Activated T-helper 1 cell treated with anti-CD3 and anti-CD28 coated beads, Interleukin-12 subunit alpha, Interleukin-12 subunit beta, Interleukin-2, Interleukin-4 antibody, amounts not matched to agents 30 ng/mL and 10 ng/mL and 1 ng/mL, durations not matched to agents 14 hours and 24 hours and 36 hours (primary cell): Measurements from ENCODE around the gene SLC1A2. TPM values are rescaled to one million over a fixed set of nuclear protein-coding genes. Genes with fewer than 3 reads are reported as not detected.
"Not testable (repeated sequence)": the region's sequence is repeated elsewhere in the genome, so short reads cannot be mapped to it uniquely, and the experiment has no call there.

Experiments used
- DNase-seq: peaks from one replicate; pipeline ENCODE4 v3.0.0; 2021; ENCODE audit warnings: low spot score
- H3K27ac Mint-ChIP-seq: one replicate; pipeline ENCODE4 v1.8.0; 2021; ENCODE audit warnings: mild to moderate bottlenecking, mixed read lengths
- H3K27me3 Mint-ChIP-seq: one replicate; pipeline ENCODE4 v1.8.0; 2022; ENCODE audit warnings: mild to moderate bottlenecking, moderate library complexity, mixed read lengths; ENCODE audit not compliant: insufficient read depth
- H3K36me3 Mint-ChIP-seq: one replicate; pipeline ENCODE4 v1.8.0; 2021; ENCODE audit warnings: low read depth, mixed read lengths
- H3K4me1 Mint-ChIP-seq: one replicate; pipeline ENCODE4 v1.8.0; 2021; ENCODE audit warnings: low read depth, mixed read lengths
- H3K4me3 Mint-ChIP-seq: one replicate; pipeline ENCODE4 v1.8.0; 2021; ENCODE audit warnings: mild to moderate bottlenecking, moderate library complexity, mixed read lengths
- H3K9me3 Mint-ChIP-seq: one replicate; pipeline ENCODE4 v1.8.0; 2021; ENCODE audit warnings: mixed read lengths
- intact Hi-C: fragments of 100-400 bp; cut with micrococcal nuclease; formaldehyde crosslinking; loops from one replicate; pipeline ENCODE4 v1.15.1; 2024
- total RNA-seq: library from RNA; stranded (reverse); gene quantifications from 2 replicates; pipeline ENCODE4 v1.2.3, GENCODE V29; 2022

The SLC1A2 gene
- total RNA-seq, 1 donor from 2014 or later, result not detected

DNA sequence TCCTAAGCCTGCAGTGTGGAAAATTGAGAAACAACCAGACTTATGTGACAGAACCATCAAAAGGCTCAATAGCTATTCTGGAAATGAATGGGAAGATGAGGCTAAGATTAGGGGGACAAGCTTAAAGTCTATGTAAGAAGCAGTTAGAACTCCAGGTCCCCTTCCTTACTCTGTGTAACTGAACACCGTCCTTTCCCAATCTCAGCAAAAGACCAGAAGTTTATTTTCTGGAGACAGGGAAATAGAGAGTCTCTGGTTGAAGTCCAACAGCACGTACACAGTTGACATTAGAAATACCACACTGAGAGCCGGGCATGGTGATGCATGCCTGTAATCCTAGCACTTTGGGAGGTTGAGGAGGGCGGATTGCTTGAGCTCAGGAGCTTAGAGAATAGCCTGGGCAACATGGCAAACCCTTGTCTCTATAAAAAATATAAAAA is 186.4 kb downstream of the SLC1A2 start:
- no peak overlapping the region for H3K4me3 Mint-ChIP-seq
- H3K27ac Mint-ChIP-seq, result no peak overlapping the region
- peaks cover 68% of the 10 kb centered on the region for H3K4me1 Mint-ChIP-seq
- peaks cover 67% of the 10 kb centered on the region for H3K36me3 Mint-ChIP-seq
- DNase-seq, result no peak
- intact Hi-C loops, result no loop called here
- H3K9me3 Mint-ChIP-seq, result peaks cover 13% of the 10 kb centered on the region
- H3K27me3 Mint-ChIP-seq, result no peaks in the 10 kb centered on the region

DNA sequence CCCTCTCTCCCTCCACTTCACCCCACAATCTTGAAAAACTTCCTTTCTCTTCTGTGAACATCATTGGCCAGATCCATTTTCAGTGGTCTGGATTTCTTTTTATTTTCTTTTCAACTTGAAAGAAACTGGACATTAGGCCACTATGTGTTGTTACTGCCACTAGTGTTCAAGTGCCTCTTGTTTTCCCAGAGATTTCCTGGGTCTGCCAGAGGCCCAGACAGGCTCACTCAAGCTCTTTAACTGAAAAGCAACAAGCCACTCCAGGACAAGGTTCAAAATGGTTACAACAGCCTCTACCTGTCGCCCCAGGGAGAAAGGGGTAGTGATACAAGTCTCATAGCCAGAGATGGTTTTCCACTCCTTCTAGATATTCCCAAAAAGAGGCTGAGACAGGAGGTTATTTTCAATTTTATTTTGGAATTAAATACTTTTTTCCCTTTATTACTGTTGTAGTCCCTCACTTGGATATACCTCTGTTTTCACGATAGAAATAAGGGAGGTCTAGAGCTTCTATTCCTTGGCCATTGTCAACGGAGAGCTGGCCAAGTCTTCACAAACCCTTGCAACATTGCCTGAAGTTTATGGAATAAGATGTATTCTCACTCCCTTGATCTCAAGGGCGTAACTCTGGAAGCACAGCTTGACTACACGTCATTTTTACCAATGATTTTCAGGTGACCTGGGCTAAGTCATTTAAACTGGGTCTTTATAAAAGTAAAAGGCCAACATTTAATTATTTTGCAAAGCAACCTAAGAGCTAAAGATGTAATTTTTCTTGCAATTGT is 188.1 kb downstream of the SLC1A2 start:
- H3K27me3 Mint-ChIP-seq, result no peaks in the 10 kb centered on the region
- intact Hi-C loops, result no loop called here
- DNase-seq, result no peak
- H3K27ac Mint-ChIP-seq, result no peak overlapping the region
- no peak overlapping the region for H3K4me3 Mint-ChIP-seq
- peaks cover 59% of the 10 kb centered on the region for H3K4me1 Mint-ChIP-seq
- H3K36me3 Mint-ChIP-seq, result peaks cover 77% of the 10 kb centered on the region
- H3K9me3 Mint-ChIP-seq, result peaks cover 12% of the 10 kb centered on the region

DNA sequence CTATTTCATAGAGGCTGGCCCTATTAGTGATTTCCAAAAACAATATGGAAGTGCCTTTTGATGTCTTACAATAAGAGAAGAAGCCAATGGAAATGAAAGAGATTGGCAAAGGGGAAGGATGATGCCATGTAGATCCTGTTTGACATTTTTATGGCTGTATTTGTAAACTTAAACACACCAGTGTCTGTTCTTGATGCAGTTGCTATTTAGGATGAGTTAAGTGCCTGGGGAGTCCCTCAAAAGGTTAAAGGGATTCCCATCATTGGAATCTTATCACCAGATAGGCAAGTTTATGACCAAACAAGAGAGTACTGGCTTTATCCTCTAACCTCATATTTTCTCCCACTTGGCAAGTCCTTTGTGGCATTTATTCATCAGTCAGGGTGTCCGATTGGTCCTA is 189.0 kb downstream of the SLC1A2 start:
- peaks cover 50% of the 10 kb centered on the region for H3K4me1 Mint-ChIP-seq
- H3K27me3 Mint-ChIP-seq, result no peaks in the 10 kb centered on the region
- H3K36me3 Mint-ChIP-seq, result peaks cover 82% of the 10 kb centered on the region
- DNase-seq, result no peak
- peaks cover 11% of the 10 kb centered on the region for H3K9me3 Mint-ChIP-seq
- intact Hi-C loops, result no loop called here
- no peak overlapping the region for H3K4me3 Mint-ChIP-seq
- H3K27ac Mint-ChIP-seq, result no peak overlapping the region

DNA sequence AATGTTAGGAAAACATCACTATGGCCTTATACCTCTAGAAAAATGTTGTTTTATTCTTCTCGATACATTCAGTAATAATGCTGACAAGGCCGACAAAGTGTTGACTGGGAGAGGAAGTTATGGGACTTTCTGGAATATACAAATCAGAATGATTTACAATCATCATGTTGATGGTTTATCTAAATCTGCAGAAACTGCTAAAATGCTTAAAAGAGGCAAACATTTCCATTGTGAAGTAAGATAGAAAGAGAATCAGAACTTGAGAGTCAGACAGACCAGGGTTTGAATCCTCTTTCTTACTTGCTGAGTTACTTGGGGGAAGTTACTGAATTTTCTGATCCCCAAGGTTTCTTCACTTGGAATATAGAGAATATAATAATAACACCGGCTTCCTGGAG is 191.0 kb downstream of the SLC1A2 start:
- DNase-seq, result no peak
- peaks cover 30% of the 10 kb centered on the region for H3K4me1 Mint-ChIP-seq
- H3K9me3 Mint-ChIP-seq, result no peaks in the 10 kb centered on the region
- no peak overlapping the region for H3K27ac Mint-ChIP-seq
- H3K4me3 Mint-ChIP-seq, result no peak overlapping the region
- peaks cover 82% of the 10 kb centered on the region for H3K36me3 Mint-ChIP-seq
- no peaks in the 10 kb centered on the region for H3K27me3 Mint-ChIP-seq
- intact Hi-C loops, result no loop called here

DNA sequence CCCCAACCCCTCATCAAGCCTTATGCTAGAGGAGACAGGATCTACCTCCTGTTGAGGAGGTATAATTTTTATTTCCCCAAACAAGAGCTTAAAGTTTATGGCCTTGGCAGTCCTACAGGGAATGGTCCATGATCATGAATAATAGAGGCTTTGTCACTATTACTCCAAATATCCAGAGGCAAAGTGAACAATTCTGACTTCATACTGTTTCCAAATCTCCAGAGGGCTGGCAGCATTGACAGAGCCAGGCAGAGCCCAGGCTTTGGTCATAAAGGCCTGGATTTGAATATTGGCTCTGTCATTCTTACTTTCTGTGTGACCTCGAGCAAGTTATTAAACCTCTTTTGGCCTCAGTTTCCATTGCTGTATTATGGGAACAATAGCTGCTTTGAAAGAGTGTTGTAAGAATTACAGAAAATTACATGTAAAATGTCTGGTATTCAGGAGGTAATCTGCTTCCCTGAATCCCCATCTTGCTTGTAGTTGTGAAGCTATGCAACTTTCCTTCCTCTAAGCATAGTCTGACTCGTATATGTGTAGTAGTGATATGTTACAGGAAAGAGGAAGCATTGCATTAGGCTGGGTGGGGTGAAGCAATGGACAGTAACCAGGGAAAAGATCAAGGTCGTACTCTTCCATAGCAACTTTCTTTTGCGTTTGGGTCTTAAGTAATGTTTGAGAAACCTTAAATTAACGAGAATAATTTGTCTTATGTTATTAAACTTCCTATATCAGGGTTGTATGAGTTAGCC is 191.6 kb downstream of the SLC1A2 start:
- H3K27me3 Mint-ChIP-seq, result no peaks in the 10 kb centered on the region
- no peak overlapping the region for H3K27ac Mint-ChIP-seq
- no peaks in the 10 kb centered on the region for H3K9me3 Mint-ChIP-seq
- peaks cover 25% of the 10 kb centered on the region for H3K4me1 Mint-ChIP-seq
- no peak overlapping the region for H3K4me3 Mint-ChIP-seq
- peaks cover 83% of the 10 kb centered on the region for H3K36me3 Mint-ChIP-seq
- no peak for DNase-seq
- intact Hi-C loops, result no loop called here

DNA sequence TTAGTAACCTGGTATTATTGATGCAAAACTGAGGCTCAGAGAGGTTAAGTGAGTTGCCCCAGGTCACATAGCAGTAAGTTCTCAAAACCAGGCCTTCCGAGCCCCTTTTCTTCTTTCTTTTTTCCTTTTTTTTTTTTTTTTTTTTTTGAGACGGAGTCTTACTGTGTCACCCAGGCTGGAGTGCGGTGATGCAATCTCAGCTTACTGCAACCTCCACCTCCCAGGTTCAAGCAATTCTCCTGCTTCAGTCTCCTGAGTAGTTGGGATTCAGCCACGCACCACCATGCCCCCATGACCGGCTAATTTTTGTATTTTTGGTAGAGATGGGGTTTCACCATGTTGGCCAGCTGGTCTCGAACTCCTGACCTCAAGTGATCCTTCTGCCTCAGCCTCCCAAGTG is 192.6 kb downstream of the SLC1A2 start:
- not testable (repeated sequence) for DNase-seq, H3K9me3 Mint-ChIP-seq, H3K4me3 Mint-ChIP-seq, H3K27me3 Mint-ChIP-seq, H3K27ac Mint-ChIP-seq
- Mint-ChIP-seq H3K4me1 (peaks cover 15% of the 10 kb centered on the region), H3K36me3 (peaks cover 81% of the 10 kb centered on the region)
- intact Hi-C loops, result loop anchor here (1.0 kb wide), 1 partner anchor 9 kb away; no protein-coding TSS in a partner anchor

DNA sequence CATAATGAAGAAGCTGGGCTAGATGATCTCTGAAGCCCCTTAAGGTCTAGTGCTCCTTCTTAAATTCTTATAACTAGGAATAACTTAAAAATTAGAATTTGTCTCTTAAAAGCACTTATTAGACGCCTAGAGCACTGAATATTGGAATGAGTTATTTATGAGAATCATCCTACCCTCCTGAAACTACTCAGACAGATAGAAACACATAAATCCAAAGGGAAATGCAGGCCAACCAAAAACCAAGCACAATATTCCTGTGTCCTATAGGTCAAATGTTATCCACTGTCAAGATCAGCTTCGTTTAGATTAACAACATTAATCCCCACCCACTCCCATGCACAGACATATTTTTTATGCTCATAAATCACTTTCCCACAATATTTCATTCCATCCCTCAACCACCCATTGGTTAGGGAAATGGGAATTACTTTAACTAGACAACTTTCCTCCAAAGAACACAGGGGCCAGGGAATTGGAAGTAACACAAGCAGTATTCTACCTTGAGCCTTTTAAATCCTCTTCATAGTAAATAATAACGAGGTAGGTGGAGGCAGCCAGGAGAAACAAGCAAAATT is 193.3 kb downstream of the SLC1A2 start:
- H3K27ac Mint-ChIP-seq, result no peak overlapping the region
- peaks cover 80% of the 10 kb centered on the region for H3K36me3 Mint-ChIP-seq
- intact Hi-C loops, result loop anchor here (1.0 kb wide), 1 partner anchor 9 kb away; no protein-coding TSS in a partner anchor
- DNase-seq, result no peak
- no peak overlapping the region for H3K4me3 Mint-ChIP-seq
- no peaks in the 10 kb centered on the region for H3K27me3 Mint-ChIP-seq
- H3K4me1 Mint-ChIP-seq, result peaks cover 12% of the 10 kb centered on the region
- no peaks in the 10 kb centered on the region for H3K9me3 Mint-ChIP-seq

DNA sequence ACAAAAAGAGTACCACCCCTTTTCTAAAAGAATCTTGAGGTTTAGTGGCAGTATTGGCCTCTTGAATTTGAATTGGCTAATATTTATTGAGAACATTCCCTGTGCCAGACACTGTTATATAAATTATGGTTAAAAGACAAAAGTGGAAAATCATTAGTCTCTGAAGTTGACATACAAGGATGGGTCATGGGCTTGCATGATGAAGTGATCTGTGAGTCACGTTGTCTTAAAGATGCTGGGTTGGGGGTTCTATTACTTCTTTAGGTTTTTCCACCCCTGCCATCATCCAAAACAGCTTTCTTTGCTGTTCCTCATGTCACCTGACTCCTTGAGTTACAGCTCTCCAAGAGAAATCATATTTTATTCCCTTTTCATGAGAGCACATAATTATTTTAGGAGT is 195.4 kb downstream of the SLC1A2 start:
- intact Hi-C loops, result loop anchor here (2.0 kb wide), 1 partner anchor 15 kb away; no protein-coding TSS in a partner anchor
- no peak overlapping the region for H3K27ac Mint-ChIP-seq
- peaks cover 12% of the 10 kb centered on the region for H3K4me1 Mint-ChIP-seq

DNA sequence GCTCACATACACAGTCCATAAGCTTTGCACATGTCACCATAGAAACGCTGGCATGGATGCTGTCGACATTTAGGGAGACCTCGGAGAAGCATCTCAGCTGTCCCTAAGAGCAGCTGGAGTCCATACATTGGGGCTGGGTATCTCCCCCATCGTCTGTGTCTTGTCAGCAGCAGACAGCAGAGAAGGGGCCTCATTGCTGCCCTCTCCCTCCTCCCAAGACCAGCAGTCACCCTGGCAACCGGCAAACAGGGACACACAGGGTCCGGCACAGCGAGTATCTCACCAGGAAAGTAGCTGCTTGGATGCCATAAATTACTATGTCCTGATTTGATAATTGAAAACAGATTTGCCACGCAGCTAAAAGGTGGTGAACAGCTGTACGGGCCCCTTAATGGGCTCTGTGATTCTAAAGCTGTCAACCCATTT is 196.0 kb downstream of the SLC1A2 start:
- H3K4me3 Mint-ChIP-seq, result no peak overlapping the region

More for the DNA sequence above, 195.4 kb downstream of the SLC1A2 start:
- Mint-ChIP-seq H3K9me3 (no peaks in the 10 kb centered on the region), H3K36me3 (peaks cover 77% of the 10 kb centered on the region), H3K4me3 (no peak overlapping the region), H3K27me3 (no peaks in the 10 kb centered on the region)
- no peak for DNase-seq

DNA sequence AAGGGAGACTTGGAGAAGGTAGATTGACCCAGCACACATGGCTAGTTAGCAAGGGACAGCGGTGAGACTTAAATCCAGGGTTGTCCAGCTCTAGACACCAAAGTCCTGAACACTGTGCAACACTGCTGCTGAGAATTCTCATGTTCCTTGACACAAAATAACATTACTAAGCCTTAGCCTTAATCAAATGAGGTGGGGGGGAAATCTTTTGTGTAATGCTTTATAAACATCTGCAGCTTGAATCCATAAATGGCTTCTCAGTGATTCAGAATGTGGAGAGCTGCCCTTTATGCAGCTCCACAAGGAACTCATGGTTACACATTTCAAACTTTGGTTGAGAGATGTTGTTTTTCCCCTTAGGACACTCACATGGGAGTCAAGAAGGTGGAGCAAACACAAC is 200.4 kb downstream of the SLC1A2 start:
- DNase-seq, result no peak
- no peak overlapping the region for H3K27ac Mint-ChIP-seq
- H3K27me3 Mint-ChIP-seq, result no peaks in the 10 kb centered on the region
- intact Hi-C loops, result loop anchor here (5.0 kb wide), 1 partner anchor 173 kb away; no protein-coding TSS in a partner anchor
- H3K9me3 Mint-ChIP-seq, result no peaks in the 10 kb centered on the region
- no peak overlapping the region for H3K4me3 Mint-ChIP-seq
- peaks cover 82% of the 10 kb centered on the region for H3K36me3 Mint-ChIP-seq
- peaks cover 34% of the 10 kb centered on the region for H3K4me1 Mint-ChIP-seq

More for the DNA sequence above, 196.0 kb downstream of the SLC1A2 start:
- H3K36me3 Mint-ChIP-seq, result peaks cover 77% of the 10 kb centered on the region
- intact Hi-C loops, result loop anchor here (2.0 kb wide), 1 partner anchor 15 kb away; no protein-coding TSS in a partner anchor
- H3K9me3 Mint-ChIP-seq, result no peaks in the 10 kb centered on the region
- no peaks in the 10 kb centered on the region for H3K27me3 Mint-ChIP-seq
- H3K4me1 Mint-ChIP-seq, result peaks cover 12% of the 10 kb centered on the region
- no peak overlapping the region for H3K27ac Mint-ChIP-seq
- no peak for DNase-seq

DNA sequence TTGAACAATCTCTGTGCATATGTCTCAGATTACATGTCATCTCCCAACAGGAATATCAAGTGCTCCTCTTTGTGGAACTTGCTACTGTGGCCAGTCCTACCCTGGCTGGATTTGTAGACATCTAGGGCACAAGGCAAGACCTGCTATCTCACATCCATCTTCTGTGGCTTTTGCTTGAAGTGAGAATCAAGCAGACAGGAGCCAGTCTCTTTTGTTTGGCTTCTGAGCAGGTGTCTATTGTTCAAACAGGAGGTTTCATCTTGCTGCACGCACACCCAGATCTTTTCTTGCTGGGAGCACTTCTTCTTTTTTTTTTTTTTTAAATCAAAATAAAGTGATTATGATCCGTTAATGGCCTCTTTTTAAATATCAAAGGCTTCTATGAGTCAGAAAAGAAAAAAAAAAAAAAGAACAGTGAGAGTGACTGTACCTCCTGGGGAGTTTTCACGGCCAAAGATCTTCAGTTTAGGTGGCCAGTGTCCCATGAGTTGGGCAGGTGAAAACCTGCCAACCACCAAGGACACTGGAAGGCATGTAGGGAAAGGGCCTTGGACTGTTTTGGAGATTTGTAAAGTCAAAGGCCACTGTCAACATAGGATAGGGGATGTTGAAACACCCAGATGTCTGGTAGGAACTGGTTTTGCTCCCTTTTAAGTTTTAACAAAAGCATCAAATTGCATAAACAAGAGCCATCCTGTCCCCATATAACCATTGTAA is 202.2 kb downstream of the SLC1A2 start:
- Mint-ChIP-seq H3K27me3 (no peaks in the 10 kb centered on the region), H3K4me1 (peaks cover 43% of the 10 kb centered on the region), H3K36me3 (peaks cover 79% of the 10 kb centered on the region)

DNA sequence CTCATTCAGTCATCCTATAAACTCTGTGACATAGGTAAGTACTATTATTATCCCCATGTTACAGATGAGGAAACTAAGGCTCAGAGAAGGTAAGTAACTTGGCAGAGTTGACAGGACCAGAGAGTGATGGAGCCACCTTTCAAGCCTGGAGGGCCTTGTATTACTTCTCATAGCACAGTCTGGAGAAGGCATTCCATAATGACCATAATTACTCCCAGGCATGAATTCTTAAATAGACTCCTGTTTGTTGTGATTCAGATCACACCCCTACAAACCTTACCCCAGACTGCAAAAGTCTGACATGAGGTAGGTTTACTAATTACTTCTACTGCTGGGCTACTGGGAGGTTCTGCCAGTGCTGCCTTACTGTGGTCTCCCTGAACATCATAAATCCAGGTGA is 203.4 kb downstream of the SLC1A2 start:
- Mint-ChIP-seq H3K36me3 (peaks cover 81% of the 10 kb centered on the region), H3K4me1 (peaks cover 49% of the 10 kb centered on the region), H3K27ac (peak overlapping the region; percentile 47), H3K27me3 (no peaks in the 10 kb centered on the region), H3K4me3 (no peak overlapping the region), H3K9me3 (peaks cover 2% of the 10 kb centered on the region)
- intact Hi-C loops, result loop anchor here (5.0 kb wide), 1 partner anchor 176 kb away; no protein-coding TSS in a partner anchor
- no peak for DNase-seq

More for the DNA sequence above, 202.2 kb downstream of the SLC1A2 start:
- Mint-ChIP-seq H3K9me3 (no peaks in the 10 kb centered on the region), H3K4me3 (peak overlapping the region; percentile 24), H3K27ac (peak overlapping the region; percentile 10)
- intact Hi-C loops, result loop anchor here (5.0 kb wide), 1 partner anchor 175 kb away; no protein-coding TSS in a partner anchor
- DNase-seq, result no peak
